GM19438 (cell line): Measurements from ENCODE around the gene GUCA1A.
"Not testable (repeated sequence)": the region's sequence is repeated elsewhere in the genome, so short reads cannot be mapped to it uniquely, and the experiment has no call there.

ENCODE experiments used
- ATAC-seq: cut with Tn5 transposase; IDR thresholded peaks from one replicate; pipeline ENCODE4 v1.9.1; 2021; ENCODE audit warnings: low read depth; ENCODE audit not compliant: unreplicated experiment

Gene GUCA1A

DNA sequence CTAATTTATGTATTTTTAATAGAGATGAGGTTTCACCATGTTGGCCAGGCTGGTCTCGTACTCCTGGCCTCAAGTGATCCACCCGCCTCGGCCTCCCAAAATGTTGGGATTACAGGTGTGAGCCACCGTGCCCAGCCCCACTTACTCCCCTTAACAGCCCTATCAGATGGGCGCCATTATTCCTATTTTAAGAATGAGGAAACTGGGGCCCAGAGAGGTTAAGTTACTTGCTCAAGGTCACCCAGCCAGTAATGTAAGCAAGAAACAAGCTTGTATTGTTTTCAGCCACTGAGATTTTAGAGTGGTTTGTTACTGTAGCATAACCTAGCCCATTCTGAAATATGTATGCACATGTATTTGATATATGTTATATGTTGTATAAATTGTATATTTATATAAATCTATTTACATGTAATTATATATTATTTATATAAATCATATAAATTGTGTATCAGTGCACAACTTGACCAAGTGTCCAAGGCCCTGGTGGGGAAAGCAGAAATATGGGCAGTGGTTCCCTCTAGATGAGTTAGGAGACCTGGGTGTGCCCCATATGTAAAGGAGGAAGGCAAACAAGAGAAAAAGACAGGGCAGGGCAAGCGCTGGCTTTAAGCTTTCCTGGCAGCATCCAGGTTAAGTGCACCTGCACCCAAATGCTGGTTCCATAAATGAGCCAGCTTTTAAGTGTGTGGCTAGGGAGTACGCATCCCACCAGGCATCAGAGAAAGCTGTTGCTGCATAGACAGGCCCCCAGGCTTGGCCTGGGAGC lies 1.2 kb upstream of the GUCA1A start:
- ATAC-seq = no peak

DNA sequence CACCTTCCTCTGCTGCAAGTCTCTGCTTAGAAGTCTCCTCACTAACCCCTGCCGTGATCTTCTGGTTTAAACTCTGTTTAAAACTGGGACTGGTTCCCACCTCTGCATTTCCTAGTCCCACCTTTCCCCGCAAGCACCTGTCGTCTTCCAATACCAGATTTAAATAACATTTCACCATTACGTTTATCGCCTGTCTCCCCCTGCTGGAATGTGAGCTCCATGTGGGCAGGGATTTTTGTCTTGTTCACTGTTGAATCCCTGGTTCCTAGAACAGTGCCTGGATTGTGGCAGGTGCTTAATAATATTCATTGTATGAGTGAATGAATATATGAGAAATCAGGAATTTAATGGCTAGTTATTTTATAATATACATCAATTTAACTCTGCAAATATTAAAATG lies 2.7 kb downstream of the GUCA1A start:
- ATAC-seq = no peak

- ATAC-seq = no peak
Observed at GRCh38 chr6:42176981-42177380, 3.8 kb downstream of the GUCA1A start.

GRCh38 chr6:42177514-42178364 lies 4.6 kb downstream of the GUCA1A start:
- no peak for ATAC-seq

DNA sequence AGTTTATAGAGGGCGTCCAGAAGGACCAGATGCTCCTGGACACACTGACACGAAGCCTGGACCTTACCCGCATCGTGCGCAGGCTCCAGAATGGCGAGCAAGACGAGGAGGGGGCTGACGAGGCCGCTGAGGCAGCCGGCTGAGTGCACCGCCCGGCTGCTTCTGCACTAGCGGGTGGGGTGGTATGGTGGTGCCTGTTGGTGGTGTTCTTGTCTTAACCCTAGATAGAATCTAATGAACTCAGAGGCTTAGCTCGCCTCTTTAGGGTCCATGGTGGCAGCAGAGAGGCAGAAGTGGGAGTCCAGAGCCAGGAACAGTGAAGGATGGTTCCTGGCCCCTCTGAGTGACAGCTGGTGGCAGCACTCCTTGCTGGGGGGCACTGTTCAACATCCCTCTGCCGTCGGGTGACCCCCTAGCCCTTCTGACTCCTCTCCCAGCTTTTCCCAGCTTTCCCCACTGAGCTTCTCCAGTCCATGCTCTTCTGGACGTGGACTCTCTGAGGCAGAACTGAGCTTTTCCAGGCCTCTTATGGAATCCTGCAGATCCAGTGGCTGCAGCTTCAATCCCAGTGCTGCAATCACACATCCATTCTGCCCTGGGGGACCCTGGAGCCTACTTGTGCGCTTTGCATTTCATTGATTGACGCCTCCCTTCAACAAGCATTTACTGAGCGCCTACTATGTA lies 6.2 kb downstream of the GUCA1A start:
- ATAC-seq = no peak

DNA sequence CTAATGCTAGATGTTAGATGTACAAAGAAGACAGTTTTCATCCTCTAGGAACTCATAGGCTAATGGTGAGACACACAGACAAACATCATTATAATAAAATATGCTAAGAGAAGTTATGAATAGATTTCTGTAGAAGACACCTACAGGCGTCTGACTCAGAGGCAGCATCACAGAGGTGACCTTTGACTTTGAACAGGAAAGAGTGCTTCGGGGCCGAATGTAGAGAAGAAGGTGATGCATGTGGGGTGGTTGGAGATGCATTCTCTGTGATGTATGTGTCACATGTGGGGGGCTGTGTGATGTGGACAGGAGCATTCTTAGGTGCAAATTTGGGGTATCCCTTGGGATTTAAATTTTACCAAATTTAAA lies 6.8 kb downstream of the GUCA1A start:
- ATAC-seq = no peak

DNA sequence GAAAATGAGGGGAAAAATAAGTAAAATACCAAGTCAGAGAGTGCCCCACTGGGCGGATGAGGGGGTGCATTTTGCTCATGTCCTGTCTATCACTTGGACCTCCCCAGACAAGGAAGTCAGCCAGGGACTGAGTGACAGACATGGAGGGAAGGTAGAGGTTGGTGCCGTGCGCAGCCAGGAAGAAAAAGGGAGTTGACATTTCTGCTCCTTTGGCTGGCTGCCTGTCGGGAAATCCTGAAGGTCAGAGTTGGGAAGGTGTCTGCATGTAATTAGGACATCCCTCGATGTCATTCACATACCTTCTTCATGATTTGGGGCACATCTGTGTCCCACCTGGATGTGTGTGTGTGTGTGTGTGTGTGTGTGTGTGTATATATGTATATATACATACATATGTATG lies 8.9 kb downstream of the GUCA1A start:
- no peak for ATAC-seq

- ATAC-seq = no peak
Observed at GRCh38 chr6:42184475-42184874, 11.3 kb downstream of the GUCA1A start.

GRCh38 chr6:42185597-42185996 lies 12.4 kb downstream of the GUCA1A start:
- no peak for ATAC-seq

- ATAC-seq = no peak
Observed at GRCh38 chr6:42188406-42188805, 15.2 kb downstream of the GUCA1A start.

- no peak for ATAC-seq
Observed at GRCh38 chr6:42190554-42191183, 17.5 kb downstream of the GUCA1A start.

DNA sequence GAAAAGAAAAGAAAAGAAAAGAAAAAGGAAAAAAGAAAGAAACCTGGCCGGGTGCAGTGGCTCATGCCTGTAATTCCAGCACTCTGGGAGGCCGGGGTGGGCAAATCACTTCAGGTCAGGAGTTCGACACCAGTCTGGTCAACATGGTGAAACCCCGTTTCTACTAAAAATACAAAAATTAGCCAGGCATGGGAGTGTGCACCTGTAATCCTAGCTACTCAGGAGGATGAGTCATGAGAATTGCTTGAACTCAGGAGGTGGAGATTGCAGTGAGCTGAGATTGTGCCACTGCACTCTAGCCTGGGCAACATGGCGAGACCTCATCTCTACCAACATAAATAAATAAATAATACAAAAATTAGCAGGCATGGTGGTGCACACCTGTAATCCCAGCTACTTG lies 19.2 kb downstream of the GUCA1A start:
- not testable (repeated sequence) for ATAC-seq

DNA sequence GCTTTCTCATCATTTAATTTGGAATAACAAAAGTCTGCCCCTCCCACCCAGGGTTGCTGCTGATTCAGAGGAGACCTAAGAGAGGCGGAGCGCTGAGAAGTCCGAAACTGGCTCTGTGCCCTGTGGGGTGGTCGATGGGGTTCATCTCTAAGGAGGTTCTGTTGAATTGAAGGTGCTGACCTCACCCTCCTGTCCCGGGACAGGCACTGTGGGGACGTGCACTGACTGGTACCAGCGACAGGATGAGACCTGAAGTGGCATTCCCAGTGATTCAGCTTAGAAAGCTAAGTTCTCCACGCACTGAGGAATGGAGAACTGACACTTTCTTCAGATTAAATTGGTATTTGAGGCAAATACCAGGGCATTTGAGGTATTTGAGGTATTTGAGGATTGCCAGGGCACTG lies 20.3 kb downstream of the GUCA1A start:
- no peak for ATAC-seq

- ATAC-seq = no peak
Observed at GRCh38 chr6:42194056-42194455, 20.9 kb downstream of the GUCA1A start.

DNA sequence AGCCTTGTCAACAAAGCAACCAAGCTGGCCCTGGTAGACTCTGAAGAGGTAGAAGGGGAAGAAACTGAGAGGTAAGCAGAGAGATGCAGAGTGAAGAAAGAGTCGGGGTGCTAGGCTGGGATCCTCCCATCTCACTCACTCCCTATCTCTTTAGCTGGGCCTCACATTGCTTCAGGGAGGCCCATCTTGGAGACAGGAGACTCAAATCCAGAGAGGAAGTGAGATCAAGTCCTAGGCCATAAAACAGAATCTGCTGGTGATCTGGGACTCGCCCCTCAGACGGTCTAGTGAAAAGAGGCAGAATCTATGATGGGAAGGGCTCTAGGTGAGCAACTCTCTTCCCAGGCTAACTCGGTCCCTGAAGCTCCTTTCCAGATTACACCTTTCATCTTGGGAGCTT lies 22.3 kb downstream of the GUCA1A start:
- ATAC-seq = no peak

DNA sequence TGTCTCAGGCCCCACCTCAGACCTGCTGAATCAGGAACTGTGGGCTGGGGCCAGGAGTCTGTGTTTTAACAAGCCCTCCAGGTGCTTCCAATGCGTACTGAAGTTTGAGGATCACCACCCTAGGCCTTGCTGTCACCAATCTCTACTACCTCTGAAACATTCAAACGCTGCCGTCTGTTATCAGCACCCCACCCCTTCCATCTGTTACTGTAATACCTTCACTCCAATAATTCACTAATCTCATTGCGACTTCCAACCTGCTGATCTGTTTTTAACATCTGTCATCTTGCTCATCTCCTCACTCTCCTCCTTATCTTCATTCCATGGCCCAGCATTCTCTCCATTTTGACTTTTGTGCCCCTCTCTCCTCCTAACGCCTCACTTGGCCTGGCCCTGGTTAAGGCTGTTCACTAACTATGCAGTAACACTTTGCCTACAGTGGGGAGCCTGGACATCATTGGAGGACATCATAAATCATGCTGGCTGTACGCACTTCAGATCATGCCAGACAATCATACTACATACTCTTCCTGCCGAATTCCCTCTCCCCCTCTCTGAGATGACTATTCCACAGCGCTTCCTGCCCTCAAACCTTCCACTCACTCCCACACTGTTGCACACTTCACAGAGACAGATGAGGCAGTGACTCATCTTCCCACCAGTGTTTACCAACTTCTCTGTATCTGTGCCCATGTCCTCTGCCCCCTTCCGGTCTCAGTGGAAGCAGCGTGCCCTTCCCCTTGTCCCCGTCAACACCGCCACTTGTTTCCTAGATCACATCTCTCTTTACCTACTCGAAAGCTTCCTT lies 24.6 kb downstream of the GUCA1A start:
- ATAC-seq = no peak

- no peak for ATAC-seq
Observed at GRCh38 chr6:42199106-42199981, 26.2 kb downstream of the GUCA1A start.

GRCh38 chr6:42200035-42200434 lies 26.9 kb downstream of the GUCA1A start:
- no peak for ATAC-seq

- ATAC-seq = no peak
Observed at GRCh38 chr6:42201382-42201781, 28.2 kb downstream of the GUCA1A start.
